ENCODE data around the gene DCDC2. TPM values are rescaled to one million over a fixed set of nuclear protein-coding genes. Genes with fewer than 3 reads are reported as not detected.
"Not testable (repeated sequence)": the region's sequence is repeated elsewhere in the genome, so short reads cannot be mapped to it uniquely, and the experiment has no call there.

Gene DCDC2
- total and polyA plus RNA-seq, 3 experiments from 2014 or later = not detected

DNA sequence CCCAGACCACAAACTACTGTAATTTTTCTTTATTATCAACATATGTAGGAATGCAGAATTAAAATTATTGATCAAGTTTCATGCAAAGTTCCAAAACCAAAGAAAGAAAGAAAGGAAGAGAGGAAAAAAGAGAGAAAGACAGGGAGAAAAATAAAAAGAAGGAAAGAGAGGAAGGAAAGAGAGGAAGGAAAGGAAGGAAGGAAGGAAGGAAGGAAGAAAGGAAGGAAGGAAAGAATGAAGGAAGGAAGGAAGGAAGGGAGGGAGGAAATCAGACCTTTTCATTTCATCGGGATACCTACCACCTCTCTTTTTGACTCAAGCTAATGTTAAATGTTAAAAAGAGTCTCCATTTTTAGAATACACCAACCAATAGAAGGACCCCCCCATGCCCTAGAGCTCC lies 31.9 kb downstream of the DCDC2 start:
- H3K27me3 ChIP-seq (ENCODE audit: insufficient read depth, low read length, poor library complexity, severe bottlenecking) = no peaks in the 10 kb centered on the region
- Mint-ChIP-seq H3K36me3 (no peaks in the 10 kb centered on the region), H3K4me3 (no peak overlapping the region), H3K27ac (no peak overlapping the region), H3K27me3 (peaks cover 16 to 61% of the 10 kb centered on the region in 2 donors), H3K4me1 (no peaks in the 10 kb centered on the region), H3K9me3 (no peaks in the 10 kb centered on the region)
- ChIA-PET CTCF (no interaction called here), POLR2A (no interaction called here)
- no peak overlapping the region for H3K4me3 ChIP-seq (ENCODE audit: low read length)
- no peak for DNase-seq
- H3K9me3 ChIP-seq (ENCODE audit: low read length) = no peaks in the 10 kb centered on the region
- no peak overlapping the region for H3K27ac ChIP-seq (ENCODE audit: low read depth, low read length)
- H3K4me1 ChIP-seq (ENCODE audit: insufficient read depth, low read length) = no peaks in the 10 kb centered on the region
- H3K36me3 ChIP-seq (ENCODE audit: insufficient read depth, low read length) = no peaks in the 10 kb centered on the region

DNA sequence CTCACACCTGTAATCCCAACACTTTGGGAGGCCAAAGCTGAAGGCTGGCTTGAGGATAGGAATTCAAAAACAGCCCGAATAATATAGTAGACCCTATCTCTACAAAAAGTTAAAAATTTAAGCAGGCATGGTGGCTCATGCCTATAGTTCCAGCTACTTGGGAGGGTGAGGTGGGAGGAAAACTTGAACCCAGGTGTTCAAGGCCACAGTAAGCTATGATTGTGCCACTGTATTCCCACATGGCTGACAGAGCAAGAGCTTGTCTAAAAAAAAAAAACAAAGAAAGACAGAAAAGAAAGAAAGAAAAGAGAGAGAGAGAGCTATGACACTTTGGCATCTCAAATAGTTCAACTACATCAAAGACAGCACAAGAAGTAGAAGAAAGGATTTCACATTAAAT lies 33.2 kb downstream of the DCDC2 start:
- Histone ChIP-seq H3K4me3 (ENCODE audit: low read length) (no peak overlapping the region), H3K4me1 (ENCODE audit: insufficient read depth, low read length) (no peaks in the 10 kb centered on the region), H3K36me3 (ENCODE audit: insufficient read depth, low read length) (no peaks in the 10 kb centered on the region), H3K27ac (ENCODE audit: low read depth, low read length) (no peak overlapping the region), H3K27me3 (ENCODE audit: insufficient read depth, low read length, poor library complexity, severe bottlenecking) (no peaks in the 10 kb centered on the region), H3K9me3 (ENCODE audit: low read length) (no peaks in the 10 kb centered on the region)
- no peak overlapping the region for H3K27ac Mint-ChIP-seq
- peaks cover 21 to 65% of the 10 kb centered on the region in 2 donors for H3K27me3 Mint-ChIP-seq
- ChIA-PET CTCF (no interaction called here), POLR2A (no interaction called here)
- H3K4me3 Mint-ChIP-seq = no peak overlapping the region
- H3K4me1 Mint-ChIP-seq = no peaks in the 10 kb centered on the region
- DNase-seq = no peak
- no peaks in the 10 kb centered on the region for H3K36me3 Mint-ChIP-seq
- peaks cover 0 to 1% (median 0%) of the 10 kb centered on the region in 5 donors for H3K9me3 Mint-ChIP-seq

DNA sequence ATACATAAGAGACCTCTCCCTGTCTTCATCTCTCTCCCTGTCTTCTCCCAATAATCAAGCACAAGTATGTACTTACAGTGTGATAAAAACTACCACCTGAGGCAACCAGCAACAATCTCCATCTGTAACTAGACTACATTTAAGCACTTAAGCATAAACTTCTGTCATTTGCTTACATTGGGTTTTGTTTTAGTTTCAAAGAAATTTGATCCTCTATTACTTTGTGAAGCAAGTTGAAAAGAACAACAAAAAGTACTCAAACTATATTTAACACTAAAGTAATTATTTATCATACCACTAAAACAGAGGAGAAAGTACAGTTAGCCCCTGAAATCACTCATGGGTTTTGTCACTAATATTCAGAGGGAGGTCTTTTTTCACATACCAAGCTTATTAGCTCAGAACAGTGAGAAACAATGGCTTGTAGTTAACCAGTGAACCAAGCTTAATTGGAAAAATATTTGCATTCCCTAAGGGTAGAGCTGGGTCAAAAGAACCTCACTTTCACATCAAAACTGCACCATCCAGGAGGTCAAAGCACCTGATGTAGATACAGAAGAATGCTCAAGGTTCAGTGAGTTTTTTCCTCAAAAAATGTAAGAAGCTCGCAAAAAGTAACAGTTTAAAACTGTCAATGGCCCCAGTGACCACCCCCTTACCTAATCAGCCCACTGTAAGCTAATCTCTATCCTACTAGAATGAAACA lies 34.1 kb downstream of the DCDC2 start:
- H3K27me3 Mint-ChIP-seq = peaks cover 24 to 65% of the 10 kb centered on the region in 2 donors
- no peaks in the 10 kb centered on the region for H3K27me3 ChIP-seq (ENCODE audit: insufficient read depth, low read length, poor library complexity, severe bottlenecking)
- no peaks in the 10 kb centered on the region for H3K9me3 ChIP-seq (ENCODE audit: low read length)
- no peaks in the 10 kb centered on the region for H3K4me1 ChIP-seq (ENCODE audit: insufficient read depth, low read length)
- H3K4me1 Mint-ChIP-seq = no peaks in the 10 kb centered on the region
- ChIA-PET POLR2A (no interaction called here), CTCF (no interaction called here)
- DNase-seq = no peak
- no peaks in the 10 kb centered on the region for H3K36me3 Mint-ChIP-seq
- H3K27ac ChIP-seq (ENCODE audit: low read depth, low read length) = no peak overlapping the region
- no peak overlapping the region for H3K4me3 Mint-ChIP-seq
- H3K9me3 Mint-ChIP-seq = peaks cover 0 to 1% (median 0%) of the 10 kb centered on the region in 5 donors
- no peaks in the 10 kb centered on the region for H3K36me3 ChIP-seq (ENCODE audit: insufficient read depth, low read length)
- H3K4me3 ChIP-seq (ENCODE audit: low read length) = no peak overlapping the region
- no peak overlapping the region for H3K27ac Mint-ChIP-seq

DNA sequence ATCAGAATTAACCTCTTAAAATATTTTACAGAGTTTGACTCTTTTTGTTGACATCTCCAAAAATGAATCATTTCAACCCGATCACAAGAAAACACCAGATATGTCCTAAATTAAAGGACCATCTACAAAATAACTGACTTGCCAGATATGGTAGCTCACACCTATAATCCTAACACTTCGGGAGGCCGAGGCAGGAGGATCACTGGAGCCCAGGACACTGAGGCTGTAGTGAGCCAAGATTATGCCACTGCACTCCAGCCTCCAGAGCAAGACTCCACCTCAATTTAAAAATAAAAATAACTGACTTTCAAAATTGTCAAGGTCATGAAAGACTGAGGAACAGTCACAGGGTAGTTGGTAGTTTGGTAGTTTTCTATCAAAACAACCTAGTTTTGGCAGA lies 34.9 kb downstream of the DCDC2 start:
- Histone ChIP-seq H3K4me1 (ENCODE audit: insufficient read depth, low read length) (no peaks in the 10 kb centered on the region), H3K4me3 (ENCODE audit: low read length) (no peak overlapping the region), H3K36me3 (ENCODE audit: insufficient read depth, low read length) (no peaks in the 10 kb centered on the region), H3K27me3 (ENCODE audit: insufficient read depth, low read length, poor library complexity, severe bottlenecking) (no peaks in the 10 kb centered on the region), H3K27ac (ENCODE audit: low read depth, low read length) (no peak overlapping the region), H3K9me3 (ENCODE audit: low read length) (no peaks in the 10 kb centered on the region)
- H3K36me3 Mint-ChIP-seq = no peaks in the 10 kb centered on the region
- H3K4me1 Mint-ChIP-seq = no peaks in the 10 kb centered on the region
- H3K27ac Mint-ChIP-seq = no peak overlapping the region
- H3K27me3 Mint-ChIP-seq = peaks cover 21 to 60% of the 10 kb centered on the region in 2 donors
- H3K9me3 Mint-ChIP-seq = peaks cover 0 to 1% (median 0%) of the 10 kb centered on the region in 5 donors
- DNase-seq = no peak
- ChIA-PET POLR2A (no interaction called here), CTCF (no interaction called here)
- no peak overlapping the region for H3K4me3 Mint-ChIP-seq

GRCh38 chr6:24322446-24322845 lies 35.4 kb downstream of the DCDC2 start:
- H3K4me3 Mint-ChIP-seq; H3K4me1 Mint-ChIP-seq; POLR2A ChIA-PET; DNase-seq; H3K36me3 Mint-ChIP-seq; H3K4me1 ChIP-seq (ENCODE audit: insufficient read depth, low read length); H3K27me3 ChIP-seq (ENCODE audit: insufficient read depth, low read length, poor library complexity, severe bottlenecking); H3K9me3 Mint-ChIP-seq; H3K27ac Mint-ChIP-seq; H3K4me3 ChIP-seq (ENCODE audit: low read length); H3K9me3 ChIP-seq (ENCODE audit: low read length); CTCF ChIA-PET; H3K27ac ChIP-seq (ENCODE audit: low read depth, low read length); H3K36me3 ChIP-seq (ENCODE audit: insufficient read depth, low read length): not testable (repeated sequence)
- H3K27me3 Mint-ChIP-seq = peaks cover 21 to 60% of the 10 kb centered on the region in 2 donors

- Histone ChIP-seq H3K4me1 (ENCODE audit: insufficient read depth, low read length) (no peaks in the 10 kb centered on the region), H3K27ac (ENCODE audit: low read depth, low read length) (no peak overlapping the region), H3K27me3 (ENCODE audit: insufficient read depth, low read length, poor library complexity, severe bottlenecking) (no peaks in the 10 kb centered on the region), H3K36me3 (ENCODE audit: insufficient read depth, low read length) (no peaks in the 10 kb centered on the region), H3K4me3 (ENCODE audit: low read length) (no peak overlapping the region), H3K9me3 (ENCODE audit: low read length) (no peaks in the 10 kb centered on the region)
- no peak for DNase-seq
- Mint-ChIP-seq H3K27me3 (peaks cover 21 to 56% of the 10 kb centered on the region in 2 donors), H3K4me1 (no peaks in the 10 kb centered on the region), H3K9me3 (peaks cover 0 to 1% (median 0%) of the 10 kb centered on the region in 5 donors), H3K4me3 (no peak overlapping the region), H3K27ac (no peak overlapping the region), H3K36me3 (no peaks in the 10 kb centered on the region)
- ChIA-PET CTCF (no interaction called here), POLR2A (no interaction called here)
Measured at GRCh38 chr6:24321538-24322162, 36.2 kb downstream of the DCDC2 start.

- Histone ChIP-seq H3K4me3 (ENCODE audit: low read length) (no peak overlapping the region), H3K4me1 (ENCODE audit: insufficient read depth, low read length) (no peaks in the 10 kb centered on the region), H3K27me3 (ENCODE audit: insufficient read depth, low read length, poor library complexity, severe bottlenecking) (no peaks in the 10 kb centered on the region), H3K9me3 (ENCODE audit: low read length) (no peaks in the 10 kb centered on the region), H3K27ac (ENCODE audit: low read depth, low read length) (no peak overlapping the region), H3K36me3 (ENCODE audit: insufficient read depth, low read length) (no peaks in the 10 kb centered on the region)
- no peak for DNase-seq
- Mint-ChIP-seq H3K4me3 (no peak overlapping the region), H3K27me3 (peaks cover 12 to 35% of the 10 kb centered on the region in 2 donors), H3K4me1 (no peaks in the 10 kb centered on the region), H3K36me3 (peaks cover 0 to 1% (median 0%) of the 10 kb centered on the region in 3 donors), H3K9me3 (peaks cover 7 to 11% (median 9%) of the 10 kb centered on the region in 5 donors), H3K27ac (no peak overlapping the region)
- ChIA-PET CTCF (no interaction called here), POLR2A (no interaction called here)
Measured at GRCh38 chr6:24313251-24314141, 44.4 kb downstream of the DCDC2 start.

GRCh38 chr6:24311775-24312174 lies 46.1 kb downstream of the DCDC2 start:
- POLR2A ChIA-PET = not testable (repeated sequence)

More at GRCh38 chr6:24311775-24312174, 46.1 kb downstream of the DCDC2 start:
- H3K4me1 ChIP-seq (ENCODE audit: insufficient read depth, low read length); H3K36me3 ChIP-seq (ENCODE audit: insufficient read depth, low read length); H3K27ac ChIP-seq (ENCODE audit: low read depth, low read length); DNase-seq; H3K9me3 ChIP-seq (ENCODE audit: low read length); CTCF ChIA-PET; H3K4me3 Mint-ChIP-seq; H3K27ac Mint-ChIP-seq; H3K36me3 Mint-ChIP-seq; H3K4me1 Mint-ChIP-seq; H3K27me3 ChIP-seq (ENCODE audit: insufficient read depth, low read length, poor library complexity, severe bottlenecking); H3K4me3 ChIP-seq (ENCODE audit: low read length): not testable (repeated sequence)
- Mint-ChIP-seq H3K9me3 (peaks cover 7 to 12% (median 9%) of the 10 kb centered on the region in 5 donors), H3K27me3 (peaks cover 12 to 43% of the 10 kb centered on the region in 2 donors)
